ENCODE results near the gene LAMB1.
A peak's percentile ranks its signal among the peaks of the same experiment; 100 is the strongest.

Gene LAMB1

DNA sequence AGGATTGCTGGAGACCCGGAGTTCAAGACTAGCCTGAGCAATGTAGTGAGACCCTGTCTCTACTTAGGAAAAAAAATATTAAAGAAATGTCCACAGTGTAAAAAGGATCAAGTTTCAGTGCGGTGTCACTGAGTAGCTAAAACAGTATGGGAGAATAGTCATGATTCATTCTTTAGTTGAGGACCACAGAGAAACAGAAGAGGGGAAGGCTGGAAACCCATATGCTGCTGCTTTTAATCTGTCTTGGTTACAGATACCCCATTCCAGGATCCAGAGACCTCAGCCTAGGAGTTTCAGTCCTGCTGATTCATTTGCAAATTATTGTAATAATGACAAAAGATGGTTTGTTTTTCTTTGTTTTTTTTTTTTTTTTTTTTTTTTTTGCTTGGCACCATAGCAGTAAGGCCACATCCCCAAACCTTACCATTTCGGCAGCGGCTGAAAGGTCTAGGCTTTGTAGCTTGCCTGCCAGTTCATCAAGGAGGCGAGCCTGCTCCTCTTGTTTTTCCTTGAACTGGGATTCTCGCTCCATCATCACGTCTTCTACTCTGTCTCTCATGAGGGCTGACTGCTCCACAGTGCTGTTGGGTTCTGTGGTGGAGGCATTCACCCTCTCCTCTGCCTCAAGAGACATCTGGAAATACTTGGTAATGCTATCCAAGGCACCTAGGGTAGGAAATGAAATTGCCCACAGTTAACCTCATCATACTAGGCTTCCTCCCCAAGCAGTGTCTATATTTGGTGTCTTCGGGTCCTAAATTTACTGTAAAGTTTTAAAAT is 67.8 kb downstream of the LAMB1 start:
- peak; percentile 66 for DNase-seq (ENCODE audit: low read depth)
- no peak overlapping the region for H3K4me3 ChIP-seq (ENCODE audit: low read depth, low read length)
- TF ChIP-seq CTCF (conservative IDR thresholded peaks at IDR 0.05; ENCODE audit: low read depth, low read length): no peak

DNA sequence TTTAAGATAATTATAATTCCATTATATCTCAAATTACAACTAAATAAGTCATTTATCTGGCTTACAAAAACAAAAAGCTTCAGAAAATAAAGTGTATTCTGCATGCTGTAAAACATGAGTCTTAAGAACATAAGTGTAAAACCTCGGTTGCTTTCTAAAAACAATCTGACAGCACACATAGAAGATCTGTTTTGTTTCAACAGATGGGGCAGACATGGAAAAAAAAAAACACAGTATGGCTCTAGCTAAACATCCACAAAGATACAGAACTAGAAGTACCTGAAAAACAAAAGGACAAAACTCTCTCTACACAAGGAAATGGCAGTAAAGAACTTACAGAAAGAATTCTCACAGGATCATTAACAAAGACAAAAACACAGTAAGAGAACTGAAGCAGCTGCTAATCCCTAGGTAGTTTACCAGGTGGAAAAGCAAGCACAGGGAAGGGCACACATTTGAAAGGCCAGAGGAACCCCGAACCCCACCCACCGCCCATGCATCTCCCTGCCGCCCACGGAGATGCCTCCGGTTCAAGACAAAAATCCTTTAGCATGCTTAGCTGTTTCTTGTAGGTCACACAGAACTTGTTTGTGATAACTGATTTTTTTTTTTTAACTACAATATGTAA is 69.5 kb downstream of the LAMB1 start:
- no peak for TF ChIP-seq CTCF (conservative IDR thresholded peaks at IDR 0.05; ENCODE audit: low read depth, low read length)
- no peak overlapping the region for H3K4me3 ChIP-seq (ENCODE audit: low read depth, low read length)
- DNase-seq (ENCODE audit: low read depth): no peak

DNA sequence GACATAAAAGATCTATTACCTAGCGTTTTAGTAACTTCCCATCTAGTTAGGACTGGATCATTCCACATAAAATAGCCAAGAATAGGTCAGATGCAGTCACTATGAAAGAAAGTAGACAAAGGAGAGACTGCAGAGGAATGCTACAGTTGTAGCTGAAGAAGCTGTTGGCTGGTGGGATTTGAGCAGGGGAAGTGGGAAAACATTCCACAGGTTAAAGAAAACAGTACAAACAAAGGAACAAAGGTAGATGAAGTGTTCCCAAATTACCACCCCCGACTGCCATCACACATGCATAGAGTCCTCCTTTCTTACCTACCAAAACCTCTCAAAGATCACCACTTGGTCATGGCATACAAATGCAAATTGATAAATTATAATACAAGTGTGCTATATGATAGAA is 70.2 kb downstream of the LAMB1 start:
- no peak for DNase-seq (ENCODE audit: low read depth)
- no peak for TF ChIP-seq CTCF (conservative IDR thresholded peaks at IDR 0.05; ENCODE audit: low read depth, low read length)
- H3K4me3 ChIP-seq (ENCODE audit: low read depth, low read length): no peak overlapping the region

GRCh38 chr7:107931740-107932515 is 71.0 kb downstream of the LAMB1 start:
- DNase-seq (ENCODE audit: low read depth): no peak
- no peak for TF ChIP-seq CTCF (conservative IDR thresholded peaks at IDR 0.05; ENCODE audit: low read depth, low read length)
- H3K4me3 ChIP-seq (ENCODE audit: low read depth, low read length): no peak overlapping the region

DNA sequence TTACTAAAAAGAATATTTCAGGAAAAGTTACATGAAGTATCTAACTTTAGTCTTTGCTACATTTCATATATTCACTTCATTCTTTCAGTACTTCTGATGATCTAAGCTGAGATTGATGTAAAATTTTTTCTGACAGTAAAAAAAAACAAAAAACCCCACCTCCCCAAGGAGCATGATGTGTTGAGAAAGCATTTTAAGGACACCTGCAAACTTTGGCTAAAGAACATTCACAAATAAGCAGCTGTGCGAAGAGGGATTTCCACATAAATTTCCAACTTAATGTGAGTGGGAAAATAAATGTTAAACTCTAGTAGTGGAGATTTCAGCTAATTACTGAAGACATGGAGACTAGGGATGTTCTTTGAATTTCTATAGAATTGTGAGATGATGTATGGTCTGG is 76.5 kb downstream of the LAMB1 start:
- H3K4me3 ChIP-seq (ENCODE audit: low read depth, low read length): no peak overlapping the region
- TF ChIP-seq CTCF (conservative IDR thresholded peaks at IDR 0.05; ENCODE audit: low read depth, low read length): no peak
- DNase-seq (ENCODE audit: low read depth): no peak

DNA sequence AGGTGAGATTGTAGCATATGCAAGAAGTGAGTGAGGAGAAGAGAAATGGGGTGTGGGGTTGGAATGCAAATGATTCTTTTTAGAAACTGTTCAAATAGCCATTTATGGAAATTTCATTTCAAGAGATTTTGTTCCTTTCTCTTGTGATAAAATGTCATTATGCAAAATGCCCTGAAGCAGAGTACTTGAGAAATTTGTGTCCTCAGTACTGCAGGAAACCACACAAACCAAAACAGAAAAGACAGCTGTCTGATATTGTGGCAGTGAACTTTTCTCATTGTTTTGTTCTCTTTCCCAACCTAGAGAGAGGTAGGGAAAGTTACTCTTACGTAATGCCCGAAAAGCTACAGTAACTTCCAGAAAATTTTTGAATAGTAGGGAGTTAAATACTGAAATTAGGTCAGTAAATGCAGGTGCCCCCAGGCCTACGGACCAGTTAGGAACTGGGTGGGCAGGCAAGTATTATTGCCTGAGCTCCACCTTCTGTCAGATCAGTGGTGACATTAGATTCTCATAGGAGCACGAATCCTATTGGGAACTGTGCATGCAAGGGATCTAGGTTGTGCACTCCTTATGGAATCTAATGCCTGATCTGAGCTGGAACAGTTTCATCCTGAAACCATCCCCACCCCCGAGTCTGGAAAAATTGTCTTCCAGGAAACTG is 78.0 kb downstream of the LAMB1 start:
- TF ChIP-seq CTCF (conservative IDR thresholded peaks at IDR 0.05; ENCODE audit: low read depth, low read length): no peak
- no peak for DNase-seq (ENCODE audit: low read depth)
- H3K4me3 ChIP-seq (ENCODE audit: low read depth, low read length): no peak overlapping the region

Measured in choroid plexus epithelial cell (primary cell).